Spleen (tissue), 7 donors: ENCODE results near the gene RPL21.

Experiments
- CTCF ChIP-seq, 11 experiments: fragments of 200-600 bp in 7 of 11; fragments of 450-650 bp in 4 of 11; sonication (generic) in 4 of 11; IDR thresholded peaks in 8 of 11; conservative IDR thresholded peaks in 3 of 11; 1 replicate in 7 of 11; 2 replicates in 4 of 11; pipeline versions ENCODE4 v1.4.0 to v1.8.0; 2016 to 2021; ENCODE audit warnings: antibody characterized with exemption in 11 of 11, inconsistent platforms in 4 of 11, mild to moderate bottlenecking in 1 of 11
- POLR2A ChIP-seq, 3 donors: fragments of 450-650 bp; IDR thresholded peaks; one replicate each; pipeline ENCODE4 v1.5.1; 2017; ENCODE audit warnings: antibody characterized with exemption in 3 of 3, mild to moderate bottlenecking in 1 of 3
- donor health status: DM: no; HTN: no; CAD: no; lungs with moderate emphysema.
- donor health status: DM: no; HTN: no; CAD: no.
- donor health status: DM: no; HTN: no; CAD: no.

GRCh38 chr13:27290715-27291114 is 39.4 kb downstream of the RPL21 start:
- TF ChIP-seq POLR2A (IDR thresholded peaks at IDR 0.05) (no peak), CTCF (IDR thresholded peaks at IDR 0.05 in 8 of 11, conservative IDR thresholded peaks at IDR 0.05 in 3 of 11) (no peak)
